Measurements from ENCODE around the gene RIMBP2.

The RIMBP2 gene

DNA sequence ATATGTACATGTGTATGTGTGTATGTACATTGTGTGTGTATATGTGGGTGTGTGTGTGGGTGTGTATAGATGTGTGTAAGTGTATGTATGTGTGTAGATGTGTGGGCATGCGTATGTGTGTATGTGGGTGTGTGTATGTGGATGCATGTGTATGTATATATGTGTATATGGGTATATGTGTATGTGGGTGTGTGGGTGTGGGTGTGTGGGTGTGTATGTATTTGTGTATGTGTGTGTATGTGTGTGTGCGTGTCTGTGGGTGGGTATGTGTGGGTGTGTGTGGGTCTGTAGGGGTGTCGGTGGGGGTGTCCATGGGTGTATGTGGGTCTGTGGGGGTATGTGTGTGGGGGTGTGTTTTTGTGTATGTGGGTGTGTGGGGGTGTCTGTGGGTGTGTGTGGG is 276.8 kb downstream of the RIMBP2 start:
- Histone ChIP-seq H3K9ac (ENCODE audit: low read length) (no peak overlapping the region), H3K36me3 (ENCODE audit: control insufficient read depth, insufficient read depth, low read length) (no peaks in the 10 kb centered on the region), H3K27me3 (ENCODE audit: control insufficient read depth, insufficient read depth, low read length) (no peaks in the 10 kb centered on the region), H3K27ac (ENCODE audit: low read depth, low read length) (no peak overlapping the region), H3K4me1 (ENCODE audit: control insufficient read depth, insufficient read depth, low read length) (no peaks in the 10 kb centered on the region), H3K4me3 (ENCODE audit: low read length) (no peak overlapping the region)

DNA sequence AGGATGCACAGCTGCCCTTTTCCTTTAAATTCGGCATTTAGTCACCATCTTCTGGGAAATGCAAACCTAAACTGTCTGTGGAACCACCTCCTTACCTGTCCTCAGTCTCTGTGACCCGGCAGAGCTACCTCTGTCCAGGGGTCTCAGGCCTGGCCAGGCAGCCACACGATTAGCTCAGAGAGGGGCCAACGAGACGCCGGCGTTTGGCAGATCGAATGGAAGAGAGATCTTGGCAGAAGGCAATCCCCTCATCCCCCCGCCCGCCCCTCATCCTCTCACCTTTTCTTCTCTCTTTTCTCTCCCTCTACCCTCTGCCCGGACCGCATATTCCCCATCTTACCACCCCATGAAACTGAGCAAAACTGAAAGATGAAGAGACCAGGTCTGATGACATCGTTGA is 277.4 kb downstream of the RIMBP2 start:
- H3K36me3 ChIP-seq (ENCODE audit: control insufficient read depth, insufficient read depth, low read length) = no peaks in the 10 kb centered on the region
- no peak overlapping the region for H3K9ac ChIP-seq (ENCODE audit: low read length)
- H3K4me3 ChIP-seq (ENCODE audit: low read length) = no peak overlapping the region
- H3K4me1 ChIP-seq (ENCODE audit: control insufficient read depth, insufficient read depth, low read length) = no peaks in the 10 kb centered on the region
- no peak overlapping the region for H3K27ac ChIP-seq (ENCODE audit: low read depth, low read length)
- no peaks in the 10 kb centered on the region for H3K27me3 ChIP-seq (ENCODE audit: control insufficient read depth, insufficient read depth, low read length)

DNA sequence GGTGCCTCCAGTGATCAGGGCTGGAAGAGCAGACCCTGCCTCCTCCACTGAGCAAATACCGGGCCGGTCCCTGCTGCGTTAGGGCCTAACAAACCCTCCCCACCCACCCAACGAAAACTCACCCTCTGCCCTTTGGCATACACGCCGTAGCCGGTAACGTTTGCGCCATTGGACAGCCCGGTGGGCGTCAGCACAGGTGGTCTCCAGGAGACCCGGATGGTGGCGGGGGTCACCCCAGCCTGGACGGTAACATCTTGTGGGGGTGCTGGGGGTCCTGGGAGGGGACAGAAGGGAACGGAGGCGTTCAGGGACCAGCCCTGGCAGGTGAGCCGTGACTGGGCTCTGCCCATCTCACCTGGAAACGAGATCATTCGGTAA is 277.9 kb downstream of the RIMBP2 start:
- Histone ChIP-seq H3K36me3 (ENCODE audit: control insufficient read depth, insufficient read depth, low read length) (no peaks in the 10 kb centered on the region), H3K9ac (ENCODE audit: low read length) (no peak overlapping the region), H3K27ac (ENCODE audit: low read depth, low read length) (no peak overlapping the region), H3K4me3 (ENCODE audit: low read length) (no peak overlapping the region), H3K4me1 (ENCODE audit: control insufficient read depth, insufficient read depth, low read length) (no peaks in the 10 kb centered on the region), H3K27me3 (ENCODE audit: control insufficient read depth, insufficient read depth, low read length) (no peaks in the 10 kb centered on the region)

DNA sequence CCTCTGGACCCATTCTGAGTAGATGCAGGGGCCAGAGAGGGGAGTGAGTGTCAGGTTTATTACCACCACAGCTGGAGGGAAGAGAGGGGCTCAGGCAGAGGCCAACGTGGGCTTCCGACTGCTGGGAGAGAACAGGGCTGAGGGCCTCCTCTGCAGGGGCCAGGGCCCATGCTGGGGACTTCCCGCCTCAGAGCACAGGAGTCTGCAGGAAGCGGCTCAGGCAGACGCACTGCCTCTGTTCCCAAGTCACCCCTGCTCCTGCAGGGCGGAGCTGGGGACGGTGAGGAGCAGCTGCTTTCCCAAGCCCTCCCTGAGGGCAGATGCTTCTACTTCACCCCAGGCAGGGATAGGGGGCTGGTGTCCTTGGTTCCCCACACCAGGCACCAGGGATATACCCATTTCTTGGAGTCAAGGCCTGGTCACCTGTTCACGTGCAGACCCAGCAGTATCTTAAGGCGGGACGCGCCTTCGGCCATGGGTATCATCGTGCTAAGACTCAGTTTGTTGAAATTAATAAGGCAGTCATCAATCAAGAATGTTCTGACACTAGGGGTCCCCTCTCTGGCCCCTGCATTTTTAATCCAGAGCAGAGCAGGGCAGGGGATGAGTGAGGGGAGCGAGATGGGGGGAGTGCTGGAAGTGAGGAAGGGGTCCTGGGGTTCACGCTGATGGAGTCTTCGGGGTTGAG is 278.4 kb downstream of the RIMBP2 start:
- no peak overlapping the region for H3K4me3 ChIP-seq (ENCODE audit: low read length)
- no peaks in the 10 kb centered on the region for H3K36me3 ChIP-seq (ENCODE audit: control insufficient read depth, insufficient read depth, low read length)
- no peak overlapping the region for H3K9ac ChIP-seq (ENCODE audit: low read length)
- no peaks in the 10 kb centered on the region for H3K27me3 ChIP-seq (ENCODE audit: control insufficient read depth, insufficient read depth, low read length)
- H3K4me1 ChIP-seq (ENCODE audit: control insufficient read depth, insufficient read depth, low read length) = no peaks in the 10 kb centered on the region
- no peak overlapping the region for H3K27ac ChIP-seq (ENCODE audit: low read depth, low read length)

DNA sequence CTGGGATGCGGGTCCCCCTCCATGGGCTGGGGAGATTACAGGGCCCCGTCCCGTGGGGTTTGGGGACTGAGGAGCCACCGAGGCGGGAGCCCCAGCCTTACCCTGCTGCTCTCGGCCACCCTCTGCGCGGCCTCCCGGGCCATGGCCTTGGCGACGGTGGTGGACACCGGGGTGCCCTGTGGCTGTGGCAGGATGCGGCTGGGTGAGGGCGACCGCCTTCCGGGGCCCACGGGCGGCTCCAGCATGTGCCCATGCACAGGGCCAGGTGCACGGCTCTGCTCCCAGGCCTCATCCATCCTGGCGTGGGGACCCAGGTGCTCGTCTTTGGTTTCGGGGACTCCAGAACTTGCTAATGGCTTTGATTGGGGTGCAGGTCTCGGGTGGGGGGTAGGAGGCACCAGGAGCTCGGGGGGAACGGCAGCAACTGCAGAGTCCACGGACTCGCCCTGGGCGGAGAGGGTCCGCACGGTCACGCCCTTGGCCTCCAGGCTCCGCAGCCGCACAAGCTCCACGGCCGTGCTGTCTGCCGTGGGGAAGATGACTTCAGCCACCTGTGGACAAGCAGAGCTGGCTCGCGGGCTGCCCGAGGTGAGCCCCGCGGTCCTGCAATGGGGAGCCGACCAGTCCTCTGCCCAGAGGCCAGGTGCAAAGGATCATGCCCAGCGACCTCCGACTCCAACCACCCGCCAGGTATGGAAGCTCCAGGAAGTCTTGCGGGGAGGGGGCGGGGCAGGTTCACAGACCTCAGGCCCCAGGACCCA is 279.2 kb downstream of the RIMBP2 start:
- no peak overlapping the region for H3K27ac ChIP-seq (ENCODE audit: low read depth, low read length)
- no peak overlapping the region for H3K4me3 ChIP-seq (ENCODE audit: low read length)
- H3K9ac ChIP-seq (ENCODE audit: low read length) = no peak overlapping the region
- H3K4me1 ChIP-seq (ENCODE audit: control insufficient read depth, insufficient read depth, low read length) = no peaks in the 10 kb centered on the region
- H3K27me3 ChIP-seq (ENCODE audit: control insufficient read depth, insufficient read depth, low read length) = no peaks in the 10 kb centered on the region
- no peaks in the 10 kb centered on the region for H3K36me3 ChIP-seq (ENCODE audit: control insufficient read depth, insufficient read depth, low read length)

DNA sequence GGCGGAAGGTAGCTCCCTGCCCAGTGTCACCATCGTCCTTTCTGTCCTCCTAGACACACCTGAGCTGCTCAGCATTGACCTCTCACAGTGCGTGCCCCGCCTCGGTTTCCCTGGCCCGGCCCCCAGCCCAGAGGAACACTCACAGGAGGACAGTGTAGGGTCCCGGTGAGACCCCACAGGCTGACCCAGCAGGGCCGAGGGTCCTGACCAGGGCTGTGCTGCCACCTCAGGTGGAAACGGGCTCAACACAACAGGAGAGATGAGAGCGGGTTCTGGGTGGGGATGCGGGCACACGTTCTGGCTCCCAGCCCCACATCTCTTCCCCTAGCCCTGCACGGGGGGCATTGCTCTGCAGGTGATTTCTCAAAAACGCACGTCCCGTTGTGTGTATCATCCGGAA is 280.3 kb downstream of the RIMBP2 start:
- H3K27me3 ChIP-seq (ENCODE audit: control insufficient read depth, insufficient read depth, low read length) = no peaks in the 10 kb centered on the region

DNA sequence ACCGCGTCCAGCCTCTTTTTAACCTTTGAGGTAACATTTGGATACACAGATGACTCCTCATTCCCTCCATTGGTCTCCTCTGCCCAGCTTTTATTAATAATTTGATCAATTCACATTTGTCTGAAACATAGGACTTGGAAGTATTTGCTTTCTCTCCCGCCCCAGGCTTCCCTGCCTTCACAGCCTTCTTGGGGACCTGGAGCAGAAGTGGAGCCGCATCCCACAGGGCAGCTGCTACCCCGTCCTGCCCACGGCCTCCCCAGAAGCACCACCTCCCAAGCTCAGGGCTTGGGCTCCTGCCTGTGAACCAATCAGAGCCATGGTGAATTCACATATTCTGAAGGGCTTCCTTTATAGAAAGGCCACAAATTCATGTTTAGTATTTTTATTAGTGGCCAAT is 280.8 kb downstream of the RIMBP2 start:
- Histone ChIP-seq H3K4me3 (ENCODE audit: low read length) (no peak overlapping the region), H3K36me3 (ENCODE audit: control insufficient read depth, insufficient read depth, low read length) (no peaks in the 10 kb centered on the region), H3K4me1 (ENCODE audit: control insufficient read depth, insufficient read depth, low read length) (no peaks in the 10 kb centered on the region), H3K27ac (ENCODE audit: low read depth, low read length) (no peak overlapping the region), H3K9ac (ENCODE audit: low read length) (no peak overlapping the region), H3K27me3 (ENCODE audit: control insufficient read depth, insufficient read depth, low read length) (no peaks in the 10 kb centered on the region)

More for the DNA sequence above, 280.3 kb downstream of the RIMBP2 start:
- Histone ChIP-seq H3K4me1 (ENCODE audit: control insufficient read depth, insufficient read depth, low read length) (no peaks in the 10 kb centered on the region), H3K9ac (ENCODE audit: low read length) (no peak overlapping the region), H3K27ac (ENCODE audit: low read depth, low read length) (no peak overlapping the region), H3K4me3 (ENCODE audit: low read length) (no peak overlapping the region), H3K36me3 (ENCODE audit: control insufficient read depth, insufficient read depth, low read length) (no peaks in the 10 kb centered on the region)

DNA sequence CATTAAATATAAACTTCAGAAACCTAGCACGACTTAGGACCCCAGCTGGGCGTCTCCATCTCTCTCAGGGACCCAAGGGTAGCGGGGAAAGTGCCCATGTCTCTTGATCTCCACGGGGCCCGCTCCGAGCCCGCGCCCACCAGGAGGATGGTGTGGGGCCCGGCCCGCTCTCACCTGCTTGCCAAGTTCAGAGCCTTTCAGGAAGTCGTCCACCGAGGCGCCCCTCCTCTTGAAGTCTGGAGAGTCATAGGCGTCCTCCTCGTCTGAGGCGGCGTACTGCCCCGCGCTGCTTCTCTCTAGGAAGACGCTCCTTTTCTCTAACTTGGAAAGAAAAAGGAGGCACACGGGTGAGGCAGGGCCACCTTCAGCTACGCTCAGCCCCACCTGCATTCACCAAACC is 281.5 kb downstream of the RIMBP2 start:
- Histone ChIP-seq H3K9ac (ENCODE audit: low read length) (no peak overlapping the region), H3K27me3 (ENCODE audit: control insufficient read depth, insufficient read depth, low read length) (no peaks in the 10 kb centered on the region), H3K27ac (ENCODE audit: low read depth, low read length) (no peak overlapping the region), H3K4me3 (ENCODE audit: low read length) (no peak overlapping the region), H3K4me1 (ENCODE audit: control insufficient read depth, insufficient read depth, low read length) (no peaks in the 10 kb centered on the region), H3K36me3 (ENCODE audit: control insufficient read depth, insufficient read depth, low read length) (no peaks in the 10 kb centered on the region)

DNA sequence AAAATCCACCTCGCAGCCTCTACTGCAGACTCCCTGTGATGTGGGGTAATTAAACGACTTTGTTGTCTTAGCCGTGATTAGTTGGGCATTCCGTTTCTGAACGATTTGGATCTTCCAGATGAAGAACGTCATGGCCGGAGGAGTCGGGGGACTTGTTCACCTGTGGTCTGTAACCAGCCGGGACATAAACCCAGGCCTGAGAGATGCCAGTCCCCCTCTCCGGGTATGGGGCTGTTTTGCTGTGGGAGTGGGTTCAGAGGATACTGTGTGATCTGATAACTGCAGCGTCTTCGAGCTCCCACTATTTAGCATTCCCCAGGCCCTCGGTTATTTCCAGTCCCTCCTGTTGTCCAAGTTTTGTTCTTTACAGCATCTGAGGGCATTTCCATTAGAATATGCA is 282.3 kb downstream of the RIMBP2 start:
- no peak overlapping the region for H3K9ac ChIP-seq (ENCODE audit: low read length)
- H3K4me3 ChIP-seq (ENCODE audit: low read length) = no peak overlapping the region
- H3K27ac ChIP-seq (ENCODE audit: low read depth, low read length) = no peak overlapping the region
- H3K36me3 ChIP-seq (ENCODE audit: control insufficient read depth, insufficient read depth, low read length) = no peaks in the 10 kb centered on the region
- no peaks in the 10 kb centered on the region for H3K4me1 ChIP-seq (ENCODE audit: control insufficient read depth, insufficient read depth, low read length)
- no peaks in the 10 kb centered on the region for H3K27me3 ChIP-seq (ENCODE audit: control insufficient read depth, insufficient read depth, low read length)

DNA sequence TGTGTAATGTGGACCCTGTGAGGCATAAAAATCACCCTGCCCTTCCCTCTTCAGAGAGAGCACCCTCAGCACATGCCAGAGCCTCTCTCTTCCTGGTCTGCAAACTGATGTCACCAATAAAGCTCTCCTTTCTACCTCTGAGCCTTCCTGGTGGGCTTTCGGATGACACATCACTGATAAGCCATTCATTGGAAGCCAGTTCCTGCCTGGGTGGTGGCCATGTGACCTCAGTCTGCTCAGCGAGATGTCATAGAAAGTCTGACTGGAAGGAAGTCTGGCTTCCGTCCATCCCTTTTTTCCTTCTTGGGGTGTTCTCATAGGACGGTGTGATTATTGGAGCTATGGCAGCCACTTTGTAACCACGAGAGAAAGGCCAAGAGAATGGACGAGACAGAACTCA is 282.7 kb downstream of the RIMBP2 start:
- Histone ChIP-seq H3K9ac (ENCODE audit: low read length) (no peak overlapping the region), H3K4me1 (ENCODE audit: control insufficient read depth, insufficient read depth, low read length) (no peaks in the 10 kb centered on the region), H3K4me3 (ENCODE audit: low read length) (no peak overlapping the region), H3K36me3 (ENCODE audit: control insufficient read depth, insufficient read depth, low read length) (no peaks in the 10 kb centered on the region), H3K27ac (ENCODE audit: low read depth, low read length) (no peak overlapping the region), H3K27me3 (ENCODE audit: control insufficient read depth, insufficient read depth, low read length) (no peaks in the 10 kb centered on the region)

DNA sequence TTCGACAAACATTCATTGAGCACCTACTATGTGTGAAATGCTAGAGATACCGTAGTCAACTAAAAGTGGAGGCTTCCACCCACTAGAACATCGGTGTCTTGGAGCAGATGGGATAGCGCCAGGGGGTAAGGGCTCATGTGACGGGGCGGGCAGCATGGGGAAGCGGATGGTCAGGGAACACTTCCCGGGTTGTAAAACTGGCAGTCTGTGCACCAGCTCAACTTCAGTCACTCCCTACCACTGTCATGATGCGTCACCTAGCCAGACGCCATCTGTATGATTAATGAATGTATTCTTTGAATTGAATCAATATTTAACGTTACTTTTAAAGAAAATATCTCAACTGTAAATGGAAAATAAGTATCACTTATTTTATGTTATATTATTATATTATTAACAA is 284.9 kb downstream of the RIMBP2 start:
- Histone ChIP-seq H3K4me3 (ENCODE audit: low read length) (no peak overlapping the region), H3K9ac (ENCODE audit: low read length) (no peak overlapping the region)

DNA sequence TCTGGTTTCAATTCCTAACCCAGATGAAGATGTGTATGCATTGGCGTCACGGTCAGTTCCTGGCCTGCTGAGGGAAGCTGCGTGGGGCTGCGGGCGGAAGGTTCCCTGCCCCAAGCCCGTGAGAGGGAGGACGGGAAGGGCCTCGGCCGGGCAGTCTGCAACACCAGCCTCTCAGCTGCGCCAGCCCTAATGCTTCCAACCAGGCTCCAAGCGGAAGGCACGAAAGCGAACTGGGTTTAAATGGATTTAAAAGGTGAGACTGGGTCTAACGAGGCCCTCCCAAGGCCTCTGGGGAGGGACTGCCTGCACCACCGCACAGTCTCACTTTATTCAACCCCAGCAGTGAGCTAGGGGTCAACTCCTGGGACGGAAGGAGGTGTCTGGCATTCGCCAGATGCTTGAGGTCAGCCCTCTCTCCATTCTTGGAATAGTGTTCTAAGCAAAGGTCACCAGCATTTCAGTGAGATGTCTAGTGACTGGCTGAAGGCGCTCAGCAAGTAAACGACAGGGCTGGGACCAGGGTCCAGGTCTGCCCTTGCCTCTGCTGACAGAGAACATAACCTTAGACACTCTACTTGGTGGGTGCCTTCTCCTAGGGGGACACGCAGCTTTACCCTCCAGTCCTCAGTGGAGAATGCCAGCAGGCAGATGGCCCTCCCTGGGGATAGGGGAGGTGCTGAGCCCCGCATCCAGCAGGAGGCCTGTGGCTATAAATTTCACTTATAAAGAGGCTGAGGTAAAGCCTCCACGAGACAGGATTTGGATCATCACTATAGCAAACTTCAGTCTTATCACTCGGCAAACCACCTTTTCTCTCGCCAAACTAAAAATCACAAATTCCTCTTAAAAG is 286.2 kb downstream of the RIMBP2 start:
- H3K4me1 ChIP-seq (ENCODE audit: control insufficient read depth, insufficient read depth, low read length) = no peaks in the 10 kb centered on the region

More for the DNA sequence above, 284.9 kb downstream of the RIMBP2 start:
- no peaks in the 10 kb centered on the region for H3K27me3 ChIP-seq (ENCODE audit: control insufficient read depth, insufficient read depth, low read length)
- no peaks in the 10 kb centered on the region for H3K4me1 ChIP-seq (ENCODE audit: control insufficient read depth, insufficient read depth, low read length)
- no peak overlapping the region for H3K27ac ChIP-seq (ENCODE audit: low read depth, low read length)
- no peaks in the 10 kb centered on the region for H3K36me3 ChIP-seq (ENCODE audit: control insufficient read depth, insufficient read depth, low read length)

More for the DNA sequence above, 286.2 kb downstream of the RIMBP2 start:
- Histone ChIP-seq H3K9ac (ENCODE audit: low read length) (no peak overlapping the region), H3K4me3 (ENCODE audit: low read length) (no peak overlapping the region), H3K27me3 (ENCODE audit: control insufficient read depth, insufficient read depth, low read length) (no peaks in the 10 kb centered on the region), H3K36me3 (ENCODE audit: control insufficient read depth, insufficient read depth, low read length) (no peaks in the 10 kb centered on the region), H3K27ac (ENCODE audit: low read depth, low read length) (no peak overlapping the region)
